Activated CD8-positive, alpha-beta memory T cell treated with anti-CD3 and anti-CD28 coated beads for 48 hours (primary cell): ENCODE data around the gene SCCPDH.

Source experiments
- DNase-seq, 3 experiments: peaks; one replicate each; pipeline ENCODE4 v3.0.0-alpha.2; 2020; ENCODE audit warnings: low read depth in 2 of 3, low spot score in 2 of 3

Gene SCCPDH

GRCh38 chr1:246784621-246785493, 60.6 kb downstream of the SCCPDH start:
- no peak for DNase-seq

GRCh38 chr1:246785494-246786111, 61.4 kb downstream of the SCCPDH start:
- DNase-seq = no peak

- no peak for DNase-seq
Measured at GRCh38 chr1:246786606-246787238, 62.5 kb downstream of the SCCPDH start.

- no peak for DNase-seq
Measured at GRCh38 chr1:246787781-246788513, 63.7 kb downstream of the SCCPDH start.

GRCh38 chr1:246788895-246789338, 64.7 kb downstream of the SCCPDH start:
- no peak for DNase-seq

- DNase-seq = no peak
Measured at GRCh38 chr1:246789454-246790339, 65.5 kb downstream of the SCCPDH start.

- DNase-seq = no peak
Measured at GRCh38 chr1:246790364-246790763, 66.2 kb downstream of the SCCPDH start.

- no peak for DNase-seq
Measured at GRCh38 chr1:246790833-246791232, 66.6 kb downstream of the SCCPDH start.

- DNase-seq = no peak
Measured at GRCh38 chr1:246791303-246791918, 67.2 kb downstream of the SCCPDH start.

- no peak for DNase-seq
Measured at GRCh38 chr1:246792603-246793002, 68.4 kb downstream of the SCCPDH start.

GRCh38 chr1:246793356-246793896, 69.2 kb downstream of the SCCPDH start:
- no peak for DNase-seq

GRCh38 chr1:246794048-246794827, 70.0 kb downstream of the SCCPDH start:
- no peak for DNase-seq

- DNase-seq = no peak
Measured at GRCh38 chr1:246794828-246795671, 70.8 kb downstream of the SCCPDH start.

GRCh38 chr1:246795906-246796694, 71.9 kb downstream of the SCCPDH start:
- DNase-seq = no peak

- no peak for DNase-seq
Measured at GRCh38 chr1:246797157-246797556, 72.9 kb downstream of the SCCPDH start.

- DNase-seq = no peak
Measured at GRCh38 chr1:246797597-246797996, 73.4 kb downstream of the SCCPDH start.

GRCh38 chr1:246798107-246798506, 73.9 kb downstream of the SCCPDH start:
- DNase-seq = no peak
